Measurements from ENCODE around the gene LRRIQ3.

Gene LRRIQ3

GRCh38 chr1:74011736-74012135 lies 186.2 kb downstream of the LRRIQ3 start:
- Histone ChIP-seq H4K8ac (ENCODE audit: low read depth, low read length) (no peak overlapping the region), H3K27me3 (ENCODE audit: control insufficient read depth in 3 of 3, insufficient read depth in 3 of 3, low read depth in 1 of 3, low read length in 3 of 3) (no peaks in the 10 kb centered on the region), H3K27ac (replicated peaks; ENCODE audit: low read length) (no peak overlapping the region)

DNA sequence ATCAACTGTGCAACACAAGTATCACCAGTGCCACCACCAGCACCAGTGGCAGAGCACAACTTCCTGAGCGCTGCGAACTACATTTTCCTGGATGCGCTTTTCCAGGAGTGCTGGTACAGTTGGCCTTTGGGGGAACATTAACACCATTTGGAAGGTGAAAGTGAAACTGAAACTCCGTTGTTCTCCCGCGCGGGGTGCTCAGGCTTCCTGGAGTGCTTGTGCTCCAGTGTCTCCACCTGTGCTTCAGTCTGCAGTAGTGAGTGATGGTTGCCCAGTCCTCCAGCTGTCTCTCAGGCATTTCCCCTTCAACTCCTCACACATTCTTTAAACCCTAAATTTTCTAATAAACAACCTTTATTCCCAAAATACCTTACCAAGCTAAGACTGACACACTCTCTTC lies 187.8 kb downstream of the LRRIQ3 start:
- H3K27ac ChIP-seq (replicated peaks; ENCODE audit: low read length): no peak overlapping the region
- no peak overlapping the region for H3K4me2 ChIP-seq (ENCODE audit: insufficient read depth, low read length, poor library complexity, severe bottlenecking)
- H3K4me1 ChIP-seq (ENCODE audit: control insufficient read depth in 2 of 2, insufficient read depth in 1 of 2, low read depth in 1 of 2, low read length in 2 of 2): peaks cover 0 to 2% of the 10 kb centered on the region in 2 donors
- H2BK12ac ChIP-seq (ENCODE audit: low read length): no peak overlapping the region
- H3K4me3 ChIP-seq (ENCODE audit: low read length in 2 of 2): no peak overlapping the region
- no peaks in the 10 kb centered on the region for H3K9me3 ChIP-seq (replicated peaks in 1 of 2; ENCODE audit: control insufficient read depth in 2 of 2, insufficient read depth in 1 of 2, low read depth in 1 of 2, low read length in 2 of 2)
- no peak overlapping the region for H3K23ac ChIP-seq (ENCODE audit: low read depth, low read length, poor library complexity)
- H2BK5ac ChIP-seq (ENCODE audit: low read length): no peak overlapping the region
- H3K14ac ChIP-seq (ENCODE audit: low read length): no peak overlapping the region
- H2BK15ac ChIP-seq (ENCODE audit: low read length): no peak overlapping the region
- H3K4ac ChIP-seq (ENCODE audit: low read length): no peak overlapping the region
- no peak for DNase-seq (ENCODE audit: low spot score)
- H3K36me3 ChIP-seq (replicated peaks in 1 of 2; ENCODE audit: control insufficient read depth in 2 of 2, insufficient read depth in 2 of 2, low read length in 2 of 2): no peaks in the 10 kb centered on the region
- WGBS, 2 donors (ENCODE audit: extremely low coverage in 2 of 2, insufficient read length in 2 of 2, insufficient replicate concordance in 1 of 2): no CpG with 5 or more reads among the region's 7 CpGs
- H4K8ac ChIP-seq (ENCODE audit: low read depth, low read length): no peak overlapping the region
- H3K79me1 ChIP-seq (ENCODE audit: low read depth, low read length): no peaks in the 10 kb centered on the region
- H2AK5ac ChIP-seq (ENCODE audit: low read depth, low read length): no peak overlapping the region
- H3K18ac ChIP-seq (ENCODE audit: low read length): no peak overlapping the region
- no peak overlapping the region for H2AFZ ChIP-seq (ENCODE audit: low read length)
- no peak overlapping the region for H3K9ac ChIP-seq (ENCODE audit: low read depth, low read length, poor library complexity)
- no peak overlapping the region for H4K91ac ChIP-seq (ENCODE audit: low read depth, low read length, poor library complexity)
- H3K27me3 ChIP-seq (ENCODE audit: control insufficient read depth in 3 of 3, insufficient read depth in 3 of 3, low read depth in 1 of 3, low read length in 3 of 3): no peaks in the 10 kb centered on the region
- no peak overlapping the region for H2BK120ac ChIP-seq (ENCODE audit: low read depth, low read length)

More at GRCh38 chr1:74011736-74012135, 186.2 kb downstream of the LRRIQ3 start:
- no peak overlapping the region for H3K4me3 ChIP-seq (ENCODE audit: low read length in 2 of 2)
- no peak overlapping the region for H2BK120ac ChIP-seq (ENCODE audit: low read depth, low read length)
- H3K23ac ChIP-seq (ENCODE audit: low read depth, low read length, poor library complexity): no peak overlapping the region
- H2BK12ac ChIP-seq (ENCODE audit: low read length): no peak overlapping the region
- no peak overlapping the region for H2AFZ ChIP-seq (ENCODE audit: low read length)
- no peak overlapping the region for H2BK5ac ChIP-seq (ENCODE audit: low read length)
- no peak overlapping the region for H3K9ac ChIP-seq (ENCODE audit: low read depth, low read length, poor library complexity)
- peaks cover 0 to 2% of the 10 kb centered on the region in 2 donors for H3K4me1 ChIP-seq (ENCODE audit: control insufficient read depth in 2 of 2, insufficient read depth in 1 of 2, low read depth in 1 of 2, low read length in 2 of 2)
- H2BK15ac ChIP-seq (ENCODE audit: low read length): no peak overlapping the region
- DNase-seq (ENCODE audit: low spot score): no peak
- no peaks in the 10 kb centered on the region for H3K79me1 ChIP-seq (ENCODE audit: low read depth, low read length)
- no peak overlapping the region for H4K91ac ChIP-seq (ENCODE audit: low read depth, low read length, poor library complexity)
- H3K36me3 ChIP-seq (replicated peaks in 1 of 2; ENCODE audit: control insufficient read depth in 2 of 2, insufficient read depth in 2 of 2, low read length in 2 of 2): no peaks in the 10 kb centered on the region
- no peaks in the 10 kb centered on the region for H3K9me3 ChIP-seq (replicated peaks in 1 of 2; ENCODE audit: control insufficient read depth in 2 of 2, insufficient read depth in 1 of 2, low read depth in 1 of 2, low read length in 2 of 2)
- H3K18ac ChIP-seq (ENCODE audit: low read length): no peak overlapping the region
- H3K4ac ChIP-seq (ENCODE audit: low read length): no peak overlapping the region
- no peak overlapping the region for H3K14ac ChIP-seq (ENCODE audit: low read length)
- no peak overlapping the region for H2AK5ac ChIP-seq (ENCODE audit: low read depth, low read length)
- H3K4me2 ChIP-seq (ENCODE audit: insufficient read depth, low read length, poor library complexity, severe bottlenecking): no peak overlapping the region

GRCh38 chr1:74005533-74005932 lies 192.4 kb downstream of the LRRIQ3 start:
- WGBS, 2 donors (ENCODE audit: extremely low coverage in 2 of 2, insufficient read length in 2 of 2, insufficient replicate concordance in 1 of 2): 100% methylated on average over 1 of the region's 4 CpGs; no CpG with 5 or more reads in 1 of the 2 donors
- H3K79me1 ChIP-seq (ENCODE audit: low read depth, low read length): no peaks in the 10 kb centered on the region
- no peaks in the 10 kb centered on the region for H3K4me1 ChIP-seq (ENCODE audit: control insufficient read depth in 2 of 2, insufficient read depth in 1 of 2, low read depth in 1 of 2, low read length in 2 of 2)
- no peaks in the 10 kb centered on the region for H3K36me3 ChIP-seq (replicated peaks in 1 of 2; ENCODE audit: control insufficient read depth in 2 of 2, insufficient read depth in 2 of 2, low read length in 2 of 2)
- no peaks in the 10 kb centered on the region for H3K9me3 ChIP-seq (replicated peaks in 1 of 2; ENCODE audit: control insufficient read depth in 2 of 2, insufficient read depth in 1 of 2, low read depth in 1 of 2, low read length in 2 of 2)
- H2BK12ac ChIP-seq (ENCODE audit: low read length): no peak overlapping the region
- no peak for DNase-seq (ENCODE audit: low spot score)
- no peak overlapping the region for H3K4me2 ChIP-seq (ENCODE audit: insufficient read depth, low read length, poor library complexity, severe bottlenecking)
- no peak overlapping the region for H4K8ac ChIP-seq (ENCODE audit: low read depth, low read length)
- no peak overlapping the region for H3K18ac ChIP-seq (ENCODE audit: low read length)
- no peak overlapping the region for H4K91ac ChIP-seq (ENCODE audit: low read depth, low read length, poor library complexity)
- H2BK15ac ChIP-seq (ENCODE audit: low read length): no peak overlapping the region
- H3K4ac ChIP-seq (ENCODE audit: low read length): no peak overlapping the region
- no peak overlapping the region for H3K14ac ChIP-seq (ENCODE audit: low read length)
- no peak overlapping the region for H3K27ac ChIP-seq (replicated peaks; ENCODE audit: low read length)
- no peak overlapping the region for H2BK120ac ChIP-seq (ENCODE audit: low read depth, low read length)
- H3K9ac ChIP-seq (ENCODE audit: low read depth, low read length, poor library complexity): no peak overlapping the region
- no peaks in the 10 kb centered on the region for H3K27me3 ChIP-seq (ENCODE audit: control insufficient read depth in 3 of 3, insufficient read depth in 3 of 3, low read depth in 1 of 3, low read length in 3 of 3)
- no peak overlapping the region for H2AK5ac ChIP-seq (ENCODE audit: low read depth, low read length)
- H2AFZ ChIP-seq (ENCODE audit: low read length): no peak overlapping the region
- H3K4me3 ChIP-seq (ENCODE audit: low read length in 2 of 2): no peak overlapping the region
- H3K23ac ChIP-seq (ENCODE audit: low read depth, low read length, poor library complexity): no peak overlapping the region
- H2BK5ac ChIP-seq (ENCODE audit: low read length): no peak overlapping the region

DNA sequence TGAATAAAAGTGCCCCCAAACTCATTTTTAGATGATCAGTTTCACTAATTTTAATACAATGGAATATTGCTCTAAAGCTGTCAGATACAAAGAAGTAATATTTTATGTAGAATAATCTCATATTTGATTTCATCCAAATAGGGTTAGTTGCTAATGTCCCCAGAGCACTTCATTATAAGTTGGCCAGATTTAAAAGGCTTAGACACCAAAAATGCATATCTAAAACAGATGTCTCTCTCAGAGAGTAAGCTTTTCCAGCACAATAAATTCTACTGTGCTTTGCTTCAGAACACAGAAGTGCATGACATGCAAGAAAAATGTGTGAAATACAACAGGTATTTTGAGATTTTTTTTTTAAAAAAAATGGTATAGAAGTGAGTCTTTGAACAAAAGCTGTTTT lies 194.2 kb downstream of the LRRIQ3 start:
- Histone ChIP-seq H4K91ac (ENCODE audit: low read depth, low read length, poor library complexity) (no peak overlapping the region), H3K4me3 (ENCODE audit: low read length in 2 of 2) (no peak overlapping the region), H3K9ac (ENCODE audit: low read depth, low read length, poor library complexity) (no peak overlapping the region), H2BK120ac (ENCODE audit: low read depth, low read length) (no peak overlapping the region), H2BK15ac (ENCODE audit: low read length) (no peak overlapping the region), H3K4me2 (ENCODE audit: insufficient read depth, low read length, poor library complexity, severe bottlenecking) (no peak overlapping the region), H3K27ac (replicated peaks; ENCODE audit: low read length) (no peak overlapping the region), H2BK5ac (ENCODE audit: low read length) (no peak overlapping the region), H3K4me1 (ENCODE audit: control insufficient read depth in 2 of 2, insufficient read depth in 1 of 2, low read depth in 1 of 2, low read length in 2 of 2) (no peaks in the 10 kb centered on the region), H2BK12ac (ENCODE audit: low read length) (no peak overlapping the region), H3K27me3 (ENCODE audit: control insufficient read depth in 3 of 3, insufficient read depth in 3 of 3, low read depth in 1 of 3, low read length in 3 of 3) (no peaks in the 10 kb centered on the region), H2AK5ac (ENCODE audit: low read depth, low read length) (no peak overlapping the region), H4K8ac (ENCODE audit: low read depth, low read length) (no peak overlapping the region), H3K79me1 (ENCODE audit: low read depth, low read length) (no peaks in the 10 kb centered on the region), H3K4ac (ENCODE audit: low read length) (no peak overlapping the region), H3K36me3 (replicated peaks in 1 of 2; ENCODE audit: control insufficient read depth in 2 of 2, insufficient read depth in 2 of 2, low read length in 2 of 2) (no peaks in the 10 kb centered on the region), H3K9me3 (replicated peaks in 1 of 2; ENCODE audit: control insufficient read depth in 2 of 2, insufficient read depth in 1 of 2, low read depth in 1 of 2, low read length in 2 of 2) (no peaks in the 10 kb centered on the region), H3K23ac (ENCODE audit: low read depth, low read length, poor library complexity) (no peak overlapping the region), H2AFZ (ENCODE audit: low read length) (no peak overlapping the region), H3K14ac (ENCODE audit: low read length) (no peak overlapping the region), H3K18ac (ENCODE audit: low read length) (no peak overlapping the region)
- DNase-seq (ENCODE audit: low spot score): no peak

All from neuronal stem cell (in vitro differentiated cells).